Amniotic epithelial cell (primary cell): ENCODE results near the gene CXCL8.
"Not testable (repeated sequence)": the region's sequence is repeated elsewhere in the genome, so short reads cannot be mapped to it uniquely, and the experiment has no call there.

Experiments used
- DNase-seq: peaks from one replicate; pipeline ENCODE4 v3.0.0-alpha.2; 2010; ENCODE audit warnings: low read depth

Gene CXCL8

DNA sequence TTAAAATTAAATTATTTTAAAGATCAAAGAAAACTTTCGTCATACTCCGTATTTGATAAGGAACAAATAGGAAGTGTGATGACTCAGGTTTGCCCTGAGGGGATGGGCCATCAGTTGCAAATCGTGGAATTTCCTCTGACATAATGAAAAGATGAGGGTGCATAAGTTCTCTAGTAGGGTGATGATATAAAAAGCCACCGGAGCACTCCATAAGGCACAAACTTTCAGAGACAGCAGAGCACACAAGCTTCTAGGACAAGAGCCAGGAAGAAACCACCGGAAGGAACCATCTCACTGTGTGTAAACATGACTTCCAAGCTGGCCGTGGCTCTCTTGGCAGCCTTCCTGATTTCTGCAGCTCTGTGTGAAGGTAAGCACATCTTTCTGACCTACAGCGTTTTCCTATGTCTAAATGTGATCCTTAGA is at the start of gene CXCL8:
TSS of gene CXCL8 (plus strand) at position 217 of the 426 bp plus-strand sequence. CDS start at position 307, 90 bp downstream.
- peak; percentile 87 for DNase-seq

DNA sequence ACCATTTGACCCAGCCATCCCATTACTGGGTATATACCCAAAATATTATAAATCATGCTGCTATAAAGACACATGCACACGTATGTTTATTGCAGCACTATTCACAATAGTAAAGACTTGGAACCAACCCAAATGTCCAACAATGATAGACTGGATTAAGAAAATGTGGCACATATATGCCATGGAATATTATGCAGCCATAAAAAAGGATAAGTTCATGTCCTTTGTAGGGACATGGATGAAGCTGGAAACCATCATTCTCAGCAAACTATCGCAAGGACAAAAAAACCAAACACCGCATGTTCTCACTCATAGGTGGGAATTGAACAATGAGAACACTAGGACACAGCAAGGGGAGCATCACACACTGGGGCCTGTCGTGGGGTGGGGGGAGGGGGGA is 49.2 kb upstream of the CXCL8 start:
- not testable (repeated sequence) for DNase-seq

DNA sequence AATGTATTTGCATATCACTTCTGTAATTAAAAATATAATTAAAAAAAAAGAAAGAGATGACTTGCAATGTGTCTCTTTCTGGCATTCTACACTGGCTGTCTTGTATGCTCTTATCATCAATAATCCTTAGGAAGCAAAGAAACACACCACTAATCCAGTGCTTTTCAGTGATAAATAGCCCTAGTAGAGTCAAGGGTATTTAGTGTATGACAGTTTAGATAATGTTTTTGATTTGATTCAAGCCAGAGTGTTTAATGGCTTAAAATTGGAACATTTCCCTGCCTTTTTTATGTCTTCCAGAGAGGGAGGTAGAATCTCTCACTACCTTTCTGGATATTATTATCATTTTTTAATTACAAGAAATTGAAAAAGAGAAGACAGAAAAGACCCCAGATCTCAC is 48.6 kb upstream of the CXCL8 start:
- DNase-seq, result peak; percentile 90

DNA sequence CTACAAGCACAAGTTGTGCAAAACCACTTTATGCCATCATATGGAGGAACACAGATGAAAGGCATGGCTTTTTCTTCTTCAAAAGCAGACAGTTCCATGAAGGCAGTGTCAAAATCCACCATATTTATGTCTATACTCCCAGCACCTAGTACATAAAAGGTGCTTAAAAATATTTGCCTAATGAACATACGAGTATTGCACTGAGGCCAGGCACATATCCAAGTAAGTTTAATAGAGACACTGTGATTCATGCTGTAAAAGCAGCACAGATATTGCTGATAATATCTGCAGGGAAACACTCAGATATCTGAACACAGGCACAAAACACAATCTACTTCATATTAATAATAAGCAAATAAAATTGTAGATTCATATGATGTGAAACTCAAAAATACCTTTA is 48.1 kb upstream of the CXCL8 start:
- DNase-seq, result peak; percentile 68

DNA sequence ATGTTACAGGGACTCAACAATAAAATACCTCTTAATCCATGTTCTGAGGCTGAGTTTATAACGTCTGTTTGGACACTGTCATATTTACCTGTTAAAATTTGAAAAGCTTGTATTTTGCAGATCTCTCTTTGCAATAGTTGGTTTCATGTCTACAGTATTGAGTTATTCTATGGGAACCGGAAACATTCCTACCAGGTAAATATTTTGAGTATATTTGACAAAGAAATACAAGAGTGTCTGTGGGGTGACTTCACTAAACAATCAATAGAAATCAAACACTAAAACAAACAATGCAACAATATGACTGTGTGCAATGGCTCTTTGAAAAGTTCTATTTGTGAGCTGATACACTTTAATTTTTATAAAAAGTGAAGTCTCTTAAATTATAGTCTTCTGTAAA is 47.7 kb upstream of the CXCL8 start:
- DNase-seq, result no peak

DNA sequence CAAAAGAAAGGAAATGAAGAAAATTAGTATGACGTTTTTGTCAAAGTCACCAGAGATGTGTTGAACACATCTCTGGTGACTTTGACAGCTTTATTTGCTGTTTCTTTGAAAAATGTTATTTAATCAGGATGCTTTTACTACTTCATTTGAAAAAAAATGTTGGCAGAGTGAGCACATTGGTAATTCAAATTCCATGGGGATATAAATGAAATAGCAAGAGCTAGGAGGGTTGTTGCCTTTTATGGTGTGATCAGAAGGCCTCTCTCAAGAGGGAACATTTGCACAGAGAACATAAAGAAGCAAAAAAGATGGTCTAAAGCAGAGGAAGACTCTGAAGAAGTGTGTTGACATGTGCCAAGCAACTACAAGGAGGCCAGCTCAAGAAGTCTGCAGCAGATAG is 46.6 kb upstream of the CXCL8 start:
- DNase-seq, result no peak

DNA sequence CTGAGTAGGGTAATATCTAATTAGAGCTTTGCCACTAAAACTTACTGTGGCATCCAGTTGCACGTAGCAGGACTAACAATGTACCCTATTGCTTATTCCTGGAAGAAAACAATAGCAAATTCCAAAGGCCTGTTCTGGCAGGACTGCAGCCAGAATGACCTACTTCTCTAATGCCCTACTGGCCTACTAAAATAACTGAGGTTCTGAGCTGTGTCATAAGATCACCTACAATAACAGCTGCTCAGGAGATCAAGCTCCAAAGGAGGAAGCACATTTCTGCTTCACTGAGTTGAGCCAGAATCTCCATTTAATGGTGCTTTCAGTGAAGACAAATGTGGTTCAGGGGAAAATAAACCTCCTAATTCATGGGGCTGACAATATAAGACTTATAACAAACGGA is 42.2 kb upstream of the CXCL8 start:
- DNase-seq, result peak; percentile 84

DNA sequence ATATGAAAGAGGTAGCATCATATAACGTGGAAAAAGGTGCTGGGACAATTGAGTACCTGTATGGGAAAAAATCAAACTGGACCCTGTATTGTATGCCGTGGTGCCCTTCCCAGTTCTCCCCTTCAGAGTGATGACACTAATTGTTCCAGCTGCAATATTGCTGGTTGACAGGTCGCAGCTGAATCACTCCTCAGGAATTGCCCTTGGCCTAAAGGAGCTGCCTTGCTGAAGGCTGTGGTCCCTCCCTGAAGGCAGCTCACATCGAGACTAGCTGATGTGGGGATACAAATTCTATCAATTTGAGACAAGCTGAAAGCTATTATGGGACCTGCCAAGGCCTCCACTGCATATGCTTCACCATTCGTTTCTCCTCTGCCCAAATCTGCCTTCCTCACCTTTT is 39.3 kb upstream of the CXCL8 start:
- DNase-seq, result no peak

DNA sequence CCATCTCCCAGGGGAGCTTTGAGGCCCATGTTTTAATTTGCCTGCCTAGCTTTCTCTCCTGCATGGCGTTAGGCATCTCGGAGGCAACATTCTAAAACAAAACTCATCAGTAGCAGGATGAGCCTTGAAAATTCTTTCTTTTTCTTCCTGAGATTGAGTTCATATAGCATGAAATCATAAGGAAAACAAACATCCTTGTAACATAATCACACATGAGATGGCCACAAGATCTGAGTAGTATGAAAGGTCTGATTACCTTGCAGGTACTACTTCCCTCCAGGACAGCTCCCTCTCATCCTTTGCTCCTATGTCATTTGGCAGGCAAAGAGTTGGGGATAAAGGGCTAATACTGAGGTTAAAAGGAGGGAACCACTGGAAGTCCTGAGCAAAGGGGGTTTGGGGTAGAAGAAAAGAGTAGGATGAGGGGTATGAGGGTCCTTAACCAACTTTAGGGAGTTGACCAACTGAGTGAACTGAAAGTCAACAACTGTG is 37.5 kb upstream of the CXCL8 start:
- no peak for DNase-seq

DNA sequence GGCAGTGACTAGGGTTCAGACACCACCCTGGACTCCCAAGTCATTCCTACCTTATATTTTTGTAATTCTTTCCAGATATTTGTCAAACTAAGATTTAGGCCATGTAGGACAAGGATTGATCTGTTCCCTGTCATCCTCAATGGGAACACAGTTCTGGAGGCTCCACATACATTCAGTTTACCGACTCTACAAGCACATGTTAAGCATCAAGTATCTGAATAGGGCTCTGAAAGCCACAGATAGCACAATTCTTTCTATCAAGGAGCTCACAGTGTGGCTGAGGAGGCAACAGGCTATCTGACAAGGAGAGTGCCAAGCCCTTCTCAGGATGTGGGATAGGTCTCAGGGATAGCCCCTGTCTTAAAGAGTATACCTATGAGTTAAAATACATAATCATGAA is 37.0 kb upstream of the CXCL8 start:
- no peak for DNase-seq

DNA sequence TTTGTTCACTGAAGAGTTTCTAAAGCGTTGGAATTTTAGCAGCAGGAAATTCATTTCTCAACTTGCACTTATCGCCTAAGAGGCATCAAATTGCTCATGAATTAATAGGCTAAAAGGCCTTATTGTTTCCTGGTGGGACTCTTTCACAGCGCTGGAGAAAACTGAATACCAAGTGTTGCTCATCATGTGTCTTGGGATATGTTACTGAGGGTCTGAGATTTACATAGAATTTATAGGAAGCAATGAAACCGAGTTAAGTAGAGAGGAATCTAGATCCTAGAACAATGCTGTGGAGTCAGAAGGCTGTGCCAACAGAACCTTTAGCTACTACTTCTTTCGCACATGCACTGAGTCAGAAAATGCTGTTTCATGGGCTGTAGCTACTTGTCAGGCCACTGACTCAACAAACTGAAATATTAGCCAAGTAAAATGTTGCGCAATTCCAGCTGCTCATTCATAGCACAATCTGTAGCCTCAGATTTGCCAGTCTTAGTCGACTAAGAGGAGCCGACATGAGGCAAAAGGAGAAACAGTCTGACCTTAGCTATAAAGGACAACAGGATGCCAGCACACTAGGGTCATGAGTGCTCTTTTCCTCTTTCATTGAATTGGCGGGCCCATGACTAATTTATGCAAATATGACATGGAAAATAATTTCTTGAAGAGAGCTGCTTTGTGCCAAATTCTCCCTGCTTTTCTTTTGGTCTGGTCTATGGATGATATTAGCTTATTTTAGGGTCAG is 35.9 kb upstream of the CXCL8 start:
- peak; percentile 100 for DNase-seq

DNA sequence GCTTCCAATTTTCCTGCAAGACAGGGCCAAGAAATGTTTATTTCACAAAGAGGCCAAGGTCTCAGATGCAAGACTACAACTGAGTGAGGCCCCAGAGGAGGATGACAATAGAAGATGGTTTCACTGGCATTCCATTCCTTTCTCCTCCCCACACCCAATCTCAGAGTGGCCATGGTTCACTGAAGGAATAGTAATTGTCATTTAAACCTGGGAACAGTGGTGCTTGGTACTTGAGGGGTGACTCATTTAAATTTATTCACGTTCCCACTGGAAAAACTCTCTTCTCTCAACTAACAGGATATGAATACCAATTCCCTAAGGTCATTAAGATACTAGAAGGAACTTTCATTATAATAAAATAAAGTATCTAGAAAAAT is 35.3 kb upstream of the CXCL8 start:
- peak; percentile 66 for DNase-seq

DNA sequence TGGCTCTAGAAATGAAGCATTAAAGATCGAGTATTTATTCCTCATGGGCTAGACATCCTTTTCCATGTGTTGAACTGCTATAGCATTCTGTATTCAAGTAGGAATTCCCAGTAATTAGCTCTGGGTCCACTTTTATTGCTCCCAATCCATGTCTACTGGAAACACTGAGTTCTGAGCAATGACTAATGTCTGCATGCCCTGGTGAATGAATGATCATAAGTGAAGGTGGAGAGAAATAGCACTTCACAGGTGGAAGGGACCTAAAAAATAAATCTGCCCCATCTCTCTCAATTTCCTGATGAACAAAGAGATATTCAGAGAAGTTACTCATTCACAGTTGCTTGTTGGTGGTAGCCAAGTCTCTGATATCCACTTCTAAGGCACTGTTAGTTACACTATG is 34.6 kb upstream of the CXCL8 start:
- DNase-seq, result no peak

DNA sequence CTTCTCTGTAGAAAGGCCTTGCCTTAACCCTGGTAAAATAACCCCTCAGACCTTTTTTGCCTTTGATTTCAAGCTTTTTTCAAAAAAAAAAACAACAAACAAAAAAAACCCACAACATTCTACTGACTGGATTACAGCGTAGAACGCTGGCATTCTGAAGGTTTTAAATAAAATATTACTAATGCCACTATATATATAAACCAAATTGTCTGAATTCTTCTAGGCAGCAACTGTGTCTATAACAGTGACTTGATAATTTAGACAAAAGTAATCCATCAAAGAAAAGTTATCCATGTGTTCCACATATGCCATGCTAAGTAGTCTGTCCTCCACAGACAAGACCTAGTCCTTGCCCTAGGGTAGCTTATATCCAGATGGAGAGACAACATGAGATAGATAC is 33.6 kb upstream of the CXCL8 start:
- DNase-seq, result no peak

DNA sequence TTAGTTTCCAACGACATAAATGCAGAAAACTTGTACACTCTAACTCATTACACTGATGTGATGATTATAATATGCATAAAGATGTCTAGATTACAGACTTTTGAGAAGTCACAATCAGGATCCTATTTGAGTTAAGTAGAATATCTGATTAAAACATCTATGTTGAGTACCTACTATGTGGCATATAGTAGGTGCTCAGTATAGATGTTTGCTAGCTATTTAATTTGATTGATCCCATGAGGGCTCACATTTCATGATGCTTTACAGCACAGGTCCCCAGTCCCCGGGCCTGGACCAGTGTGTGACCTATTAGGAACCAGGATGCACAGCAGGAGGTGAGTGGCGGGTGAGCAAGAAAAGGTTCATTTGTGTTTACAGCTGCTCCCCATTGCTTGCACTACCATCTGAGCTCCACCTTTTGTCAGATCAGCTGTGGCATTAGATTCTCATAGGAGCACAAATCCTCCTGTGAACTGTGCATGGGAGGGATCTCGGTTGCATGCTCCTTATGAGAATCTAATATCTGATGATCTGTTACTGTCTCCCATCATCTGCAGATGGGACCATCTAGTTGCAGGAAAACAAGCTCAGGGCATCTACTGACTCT is 33.0 kb upstream of the CXCL8 start:
- no peak for DNase-seq

DNA sequence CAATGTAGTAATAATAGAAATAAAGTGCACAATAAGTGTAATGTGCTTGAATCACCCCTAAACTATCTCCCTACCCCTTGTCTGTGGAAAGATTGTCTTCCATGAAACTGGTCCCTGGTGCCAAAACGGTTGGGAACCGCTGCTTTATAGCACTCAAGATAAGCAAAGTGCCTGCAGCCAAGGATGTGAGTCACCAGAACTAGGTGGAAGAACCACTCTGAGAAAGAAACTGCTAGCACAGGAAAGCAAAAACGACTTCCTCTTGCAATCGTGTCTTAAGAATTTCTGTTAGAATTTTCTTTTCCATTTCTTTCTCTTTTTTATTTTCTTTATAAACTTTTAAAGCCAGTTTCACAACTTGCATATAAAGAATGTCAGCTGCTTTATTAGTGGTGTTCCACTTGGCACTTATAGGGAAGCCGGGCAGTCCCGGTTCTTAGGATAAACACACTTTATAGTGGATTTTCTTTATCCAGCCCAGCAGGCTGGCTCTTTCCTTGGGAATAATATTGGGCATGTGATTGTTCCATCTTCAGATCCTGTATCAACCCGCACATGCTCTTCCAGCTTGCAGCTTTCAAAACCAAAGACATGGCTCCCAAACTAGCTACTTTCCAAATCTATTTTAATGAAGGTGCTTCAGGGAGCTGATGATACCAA is 32.3 kb upstream of the CXCL8 start:
- DNase-seq, result peak; percentile 93

DNA sequence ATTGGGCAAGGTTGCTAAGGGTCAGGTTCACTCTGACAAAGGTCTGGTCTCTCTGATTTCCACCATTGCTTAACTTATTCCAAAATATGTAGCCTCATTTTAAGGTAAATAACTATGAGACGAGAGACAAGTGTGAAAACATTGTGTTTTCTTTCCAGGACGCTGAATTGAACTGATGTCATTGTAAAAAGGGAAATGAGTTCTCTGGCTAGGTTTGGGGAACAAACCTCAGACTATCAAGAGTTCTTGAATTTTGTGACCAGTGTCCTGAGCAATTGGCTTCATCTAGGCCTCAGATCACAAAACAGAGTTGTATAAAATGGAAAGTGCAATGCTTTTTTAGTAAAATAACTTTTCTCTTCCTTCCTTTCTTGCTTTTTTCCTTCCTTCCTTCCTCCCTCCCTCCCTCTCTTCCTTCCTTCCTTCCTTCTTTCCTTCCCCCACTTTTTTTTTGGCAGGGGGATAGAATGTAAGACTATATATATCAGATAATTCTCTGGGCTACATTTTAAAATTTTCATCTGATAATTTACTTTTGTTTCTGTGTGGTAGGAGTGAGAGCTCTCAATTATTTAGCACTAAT is 30.8 kb upstream of the CXCL8 start:
- no peak for DNase-seq

DNA sequence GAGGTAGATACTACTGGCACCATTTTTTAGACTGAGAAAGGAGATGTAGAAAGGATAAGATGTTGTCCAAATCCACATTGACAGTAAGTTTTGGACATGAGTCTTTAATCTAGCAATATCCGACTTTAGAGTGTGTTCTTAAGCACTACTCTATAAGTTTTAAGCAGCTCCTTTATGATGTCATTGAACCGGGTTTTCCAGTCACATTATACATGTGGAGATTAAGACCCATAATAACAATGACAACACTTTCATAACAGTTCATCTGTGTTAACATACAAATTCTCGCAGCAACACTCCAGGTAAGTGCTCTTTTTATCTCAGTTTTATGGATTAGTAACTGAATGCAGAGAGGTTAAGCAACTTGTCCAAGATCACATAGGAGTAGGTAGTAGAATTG is 30.3 kb upstream of the CXCL8 start:
- no peak for DNase-seq

DNA sequence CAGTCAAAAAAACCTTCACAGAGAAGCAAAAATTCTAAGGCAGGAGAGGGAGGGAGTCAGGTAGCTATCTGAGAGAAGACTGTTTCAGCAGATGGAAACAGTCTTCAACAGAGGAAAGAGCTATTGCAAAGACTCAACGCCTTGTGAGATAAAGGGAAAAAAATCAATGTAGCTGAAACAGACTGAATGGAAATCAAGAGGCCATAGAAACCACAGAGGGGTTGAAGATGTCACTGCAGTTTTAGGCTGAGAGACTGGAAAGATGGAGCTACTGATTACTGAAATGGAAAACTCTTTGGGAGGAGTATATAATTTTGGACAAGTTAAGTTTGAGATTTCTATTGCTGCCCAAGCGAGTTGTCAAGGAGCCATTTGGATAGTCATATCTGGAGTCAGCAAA is 28.4 kb upstream of the CXCL8 start:
- DNase-seq, result no peak

DNA sequence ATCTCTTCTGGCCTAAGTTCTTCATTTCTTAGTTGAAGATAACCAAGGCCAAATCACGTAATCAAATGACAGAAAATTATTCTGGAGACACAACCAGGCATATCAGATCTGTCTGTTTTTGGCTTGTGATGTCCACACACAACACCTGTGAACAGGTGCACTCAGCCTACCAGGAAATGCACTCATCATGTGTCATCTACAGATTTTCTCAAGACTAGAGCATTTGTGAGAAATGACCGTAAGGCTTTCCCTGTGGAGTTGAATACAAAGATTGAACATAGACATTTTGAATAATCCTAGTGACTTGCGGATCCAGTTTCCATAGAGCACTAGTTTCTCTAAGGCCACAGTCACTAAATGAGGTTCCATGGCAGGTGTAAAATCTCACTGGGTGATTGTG is 26.7 kb upstream of the CXCL8 start:
- DNase-seq, result no peak

DNA sequence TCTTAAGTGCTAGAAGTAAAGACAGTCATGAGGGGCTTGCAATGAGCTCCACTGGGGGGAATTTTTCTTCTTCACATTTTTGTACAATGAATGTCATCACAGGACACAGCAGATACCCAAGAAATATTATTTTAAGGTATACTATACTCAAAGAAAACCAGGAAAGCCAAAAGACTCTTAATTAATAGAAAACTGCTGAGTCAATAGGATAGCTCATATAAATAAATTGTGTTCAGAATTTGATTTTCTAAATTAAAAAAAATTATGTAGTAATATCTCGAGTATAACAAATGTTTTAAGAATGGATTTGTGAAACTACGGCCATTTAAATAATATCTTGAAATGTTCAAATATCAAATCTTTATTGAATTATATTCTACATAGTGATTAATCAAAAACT is 25.7 kb upstream of the CXCL8 start:
- no peak for DNase-seq

DNA sequence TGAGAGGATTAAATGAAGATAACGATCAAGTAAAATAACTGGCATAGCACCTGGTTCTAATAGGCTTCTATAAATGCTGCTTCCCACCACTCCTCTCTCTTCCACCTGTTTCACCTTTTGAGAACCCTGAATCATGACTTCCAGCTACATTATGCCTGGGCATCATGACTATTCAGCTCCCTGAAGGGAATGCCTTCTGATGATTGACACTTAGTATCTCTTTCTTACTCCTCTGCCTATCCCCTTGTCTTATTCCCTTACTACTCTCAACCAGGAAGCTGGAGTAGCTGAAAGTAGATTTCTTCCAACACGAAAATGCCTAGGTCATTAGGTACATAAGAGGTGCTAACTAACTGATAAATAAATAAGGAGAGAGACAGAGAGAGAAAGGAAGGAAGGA is 24.7 kb upstream of the CXCL8 start:
- no peak for DNase-seq
